ENCODE results near the gene MBP.
A peak's percentile ranks its signal among the peaks of the same experiment; 100 is the strongest.

The MBP gene

GRCh38 chr18:77170890-77171410 is 38.4 kb upstream of the MBP start:
- no peaks in the 10 kb centered on the region for H3K36me3 ChIP-seq (replicated peaks)
- H3K27ac ChIP-seq, result no peak overlapping the region
- in situ Hi-C loops (cut with HindIII; ENCODE audit: low pct_ligation_motif_present, low sequenced_read_pairs), result no loop called here
- no peak overlapping the region for H3K4me3 ChIP-seq (ENCODE audit: low read depth, low read length)
- DNase-seq, result no peak
- H3K27me3 ChIP-seq (replicated peaks), result no peaks in the 10 kb centered on the region
- TF ChIP-seq, protein P1, sequence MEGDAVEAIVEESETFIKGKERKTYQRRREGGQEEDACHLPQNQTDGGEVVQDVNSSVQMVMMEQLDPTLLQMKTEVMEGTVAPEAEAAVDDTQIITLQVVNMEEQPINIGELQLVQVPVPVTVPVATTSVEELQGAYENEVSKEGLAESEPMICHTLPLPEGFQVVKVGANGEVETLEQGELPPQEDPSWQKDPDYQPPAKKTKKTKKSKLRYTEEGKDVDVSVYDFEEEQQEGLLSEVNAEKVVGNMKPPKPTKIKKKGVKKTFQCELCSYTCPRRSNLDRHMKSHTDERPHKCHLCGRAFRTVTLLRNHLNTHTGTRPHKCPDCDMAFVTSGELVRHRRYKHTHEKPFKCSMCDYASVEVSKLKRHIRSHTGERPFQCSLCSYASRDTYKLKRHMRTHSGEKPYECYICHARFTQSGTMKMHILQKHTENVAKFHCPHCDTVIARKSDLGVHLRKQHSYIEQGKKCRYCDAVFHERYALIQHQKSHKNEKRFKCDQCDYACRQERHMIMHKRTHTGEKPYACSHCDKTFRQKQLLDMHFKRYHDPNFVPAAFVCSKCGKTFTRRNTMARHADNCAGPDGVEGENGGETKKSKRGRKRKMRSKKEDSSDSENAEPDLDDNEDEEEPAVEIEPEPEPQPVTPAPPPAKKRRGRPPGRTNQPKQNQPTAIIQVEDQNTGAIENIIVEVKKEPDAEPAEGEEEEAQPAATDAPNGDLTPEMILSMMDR (IDR thresholded peaks at IDR 0.05; ENCODE audit: low read depth, low read length, missing control alignments), result no peak

GRCh38 chr18:77168811-77169311 is 36.3 kb upstream of the MBP start:
- TF ChIP-seq, protein P1 (IDR thresholded peaks at IDR 0.05; ENCODE audit: low read depth, low read length, missing control alignments), result no peak
- Histone ChIP-seq H3K36me3 (replicated peaks) (no peaks in the 10 kb centered on the region), H3K27me3 (replicated peaks) (no peaks in the 10 kb centered on the region), H3K4me3 (ENCODE audit: low read depth, low read length) (no peak overlapping the region), H3K27ac (no peak overlapping the region)
- DNase-seq, result no peak
- in situ Hi-C loops (cut with HindIII; ENCODE audit: low pct_ligation_motif_present, low sequenced_read_pairs), result no loop called here

GRCh38 chr18:77167251-77167650 is 34.7 kb upstream of the MBP start:
- H3K36me3 ChIP-seq (replicated peaks), result no peaks in the 10 kb centered on the region
- no peak overlapping the region for H3K4me3 ChIP-seq (ENCODE audit: low read depth, low read length)
- DNase-seq, result no peak
- H3K27ac ChIP-seq, result no peak overlapping the region
- in situ Hi-C loops (cut with HindIII; ENCODE audit: low pct_ligation_motif_present, low sequenced_read_pairs), result no loop called here
- TF ChIP-seq, protein P1 (IDR thresholded peaks at IDR 0.05; ENCODE audit: low read depth, low read length, missing control alignments), result no peak
- H3K27me3 ChIP-seq (replicated peaks), result no peaks in the 10 kb centered on the region

DNA sequence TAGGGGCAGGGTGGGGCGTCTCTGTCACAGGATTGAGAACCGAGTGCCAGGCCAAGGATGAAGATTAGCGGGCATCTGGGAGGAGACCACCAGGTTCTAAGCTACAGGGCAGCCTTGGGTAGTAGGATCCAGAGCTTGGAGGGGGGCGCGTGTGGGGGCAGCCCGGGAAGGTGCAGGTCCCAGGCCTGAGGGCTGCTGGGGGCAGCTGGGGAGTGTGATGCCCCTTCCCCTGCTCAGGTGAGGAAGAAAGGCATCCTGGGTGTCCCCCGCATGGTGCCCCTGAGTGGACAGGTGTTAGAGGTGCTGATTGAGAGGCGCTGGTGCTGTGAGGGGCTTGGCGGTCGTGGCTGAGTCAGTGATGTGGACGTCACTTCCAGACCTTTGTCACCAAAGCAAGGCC is 33.9 kb upstream of the MBP start:
- no peak for DNase-seq
- no peak overlapping the region for H3K27ac ChIP-seq
- TF ChIP-seq, protein P1 (IDR thresholded peaks at IDR 0.05; ENCODE audit: low read depth, low read length, missing control alignments), result no peak
- H3K36me3 ChIP-seq (replicated peaks), result no peaks in the 10 kb centered on the region
- in situ Hi-C loops (cut with HindIII; ENCODE audit: low pct_ligation_motif_present, low sequenced_read_pairs), result no loop called here
- H3K27me3 ChIP-seq (replicated peaks), result no peaks in the 10 kb centered on the region
- no peak overlapping the region for H3K4me3 ChIP-seq (ENCODE audit: low read depth, low read length)

GRCh38 chr18:77165503-77166188 is 33.1 kb upstream of the MBP start:
- no peaks in the 10 kb centered on the region for H3K36me3 ChIP-seq (replicated peaks)
- in situ Hi-C loops (cut with HindIII; ENCODE audit: low pct_ligation_motif_present, low sequenced_read_pairs), result no loop called here
- peak; percentile 27 for DNase-seq
- no peaks in the 10 kb centered on the region for H3K27me3 ChIP-seq (replicated peaks)
- TF ChIP-seq, protein P1 (IDR thresholded peaks at IDR 0.05; ENCODE audit: low read depth, low read length, missing control alignments), result no peak
- no peak overlapping the region for H3K27ac ChIP-seq
- no peak overlapping the region for H3K4me3 ChIP-seq (ENCODE audit: low read depth, low read length)

Measured in brain microvascular endothelial cell (primary cell).